Skin of body (tissue), 2 donors: Measurements from ENCODE around the gene CSE1L. TPM values are rescaled to one million over a fixed set of nuclear protein-coding genes. Genes with fewer than 3 reads are reported as not detected.
"Not testable (repeated sequence)": the region's sequence is repeated elsewhere in the genome, so short reads cannot be mapped to it uniquely, and the experiment has no call there.

Source experiments
- DNase-seq: peaks from one replicate; lab custom pipeline; 2025; lab: John Stamatoyannopoulos, UW
- total RNA-seq: library from RNA; depleted of rRNA; stranded (reverse); fragments of >200 nt; gene quantifications from one replicate; pipeline ENCODE4 v1.2.3, GENCODE V29; 2014

The CSE1L gene
- total RNA-seq, 1 donor from 2014 or later = 60.8 TPM

- no peak for DNase-seq
These were observed 8.0 kb downstream of the CSE1L start for GRCh38 chr20:49054056-49054643.

DNA sequence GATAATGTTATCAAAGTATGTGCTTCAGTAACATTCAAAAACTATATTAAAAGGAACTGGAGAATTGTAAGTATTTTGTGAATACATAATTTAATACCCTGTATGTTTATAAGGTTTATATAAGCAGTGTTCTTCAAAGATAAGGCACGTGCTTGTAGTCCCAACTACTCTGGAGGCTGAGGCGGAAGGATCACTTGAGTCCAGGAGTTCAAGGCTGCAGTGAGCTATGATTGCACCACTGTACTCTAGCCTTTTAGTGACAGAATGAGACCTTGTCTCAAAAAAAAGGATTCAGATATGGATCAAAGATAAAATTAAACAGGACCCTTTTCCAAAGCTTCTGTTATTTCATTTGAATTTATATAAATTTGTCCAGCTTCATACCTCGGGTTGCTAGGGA is 17.2 kb downstream of the CSE1L start:
- DNase-seq = no peak

DNA sequence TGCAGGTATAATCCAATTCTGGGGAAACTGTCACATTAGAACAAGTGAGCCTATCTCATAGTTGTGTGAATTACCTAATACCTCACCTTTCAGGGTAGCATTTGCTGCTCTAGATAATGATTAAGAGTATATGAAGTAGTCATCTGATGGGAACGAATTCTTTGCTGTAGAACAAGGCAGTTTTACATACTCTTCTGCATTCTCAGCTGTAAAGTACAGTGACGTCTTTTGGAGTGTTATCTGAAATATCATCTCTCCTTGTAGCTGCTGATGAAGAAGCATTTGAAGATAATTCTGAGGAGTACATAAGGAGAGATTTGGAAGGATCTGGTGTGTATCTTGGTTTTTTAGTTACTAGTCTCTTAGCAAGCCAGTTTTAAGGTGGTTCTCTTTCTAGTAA is 28.4 kb downstream of the CSE1L start:
- DNase-seq = no peak

GRCh38 chr20:49078310-49078709 is 32.2 kb downstream of the CSE1L start:
- DNase-seq = no peak

DNA sequence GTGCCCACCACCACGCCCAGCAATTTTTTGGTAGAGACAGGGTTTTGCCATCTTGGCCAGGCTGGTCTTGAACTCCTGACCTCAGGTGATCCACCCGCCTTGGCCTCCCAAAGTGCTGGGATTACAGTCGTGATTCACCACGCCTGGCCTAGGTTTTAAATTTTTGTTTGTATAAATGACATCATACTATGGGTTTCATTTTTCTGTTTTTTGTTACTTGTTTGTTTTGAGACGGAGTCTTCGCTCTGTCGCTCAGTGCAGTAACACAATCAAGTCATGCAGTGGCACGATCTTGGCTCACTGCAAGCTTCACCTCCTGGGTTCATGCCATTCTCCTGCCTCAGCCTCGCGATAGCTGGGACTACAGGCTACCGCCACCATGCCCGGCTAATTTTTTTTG is 36.2 kb downstream of the CSE1L start:
- DNase-seq = not testable (repeated sequence)

- DNase-seq = no peak
These were observed 45.0 kb downstream of the CSE1L start for GRCh38 chr20:49091104-49091503.

GRCh38 chr20:49091762-49092161 is 45.6 kb downstream of the CSE1L start:
- no peak for DNase-seq

DNA sequence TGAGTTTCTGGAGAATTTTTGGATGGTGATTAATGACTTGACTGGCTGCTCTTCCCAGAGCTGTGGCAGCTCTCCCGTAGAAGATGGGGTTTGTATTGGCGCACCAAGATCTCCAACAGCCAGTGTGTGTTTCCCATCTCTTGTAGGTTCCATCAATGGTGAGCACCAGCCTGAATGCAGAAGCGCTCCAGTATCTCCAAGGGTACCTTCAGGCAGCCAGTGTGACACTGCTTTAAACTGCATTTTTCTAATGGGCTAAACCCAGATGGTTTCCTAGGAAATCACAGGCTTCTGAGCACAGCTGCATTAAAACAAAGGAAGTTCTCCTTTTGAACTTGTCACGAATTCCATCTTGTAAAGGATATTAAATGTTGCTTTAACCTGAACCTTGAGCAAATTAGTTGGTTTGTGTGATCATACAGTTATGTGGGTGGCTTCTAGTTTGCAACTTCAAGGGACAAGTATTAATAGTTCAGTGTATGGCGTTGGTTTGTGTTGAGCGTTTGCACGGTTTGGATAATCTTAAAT is 50.2 kb downstream of the CSE1L start:
- no peak for DNase-seq

GRCh38 chr20:49097159-49097558 is 51.0 kb downstream of the CSE1L start:
- DNase-seq = no peak

GRCh38 chr20:49098136-49098535 is 52.0 kb downstream of the CSE1L start:
- DNase-seq = no peak

GRCh38 chr20:49099011-49099410 is 52.9 kb downstream of the CSE1L start:
- no peak for DNase-seq

DNA sequence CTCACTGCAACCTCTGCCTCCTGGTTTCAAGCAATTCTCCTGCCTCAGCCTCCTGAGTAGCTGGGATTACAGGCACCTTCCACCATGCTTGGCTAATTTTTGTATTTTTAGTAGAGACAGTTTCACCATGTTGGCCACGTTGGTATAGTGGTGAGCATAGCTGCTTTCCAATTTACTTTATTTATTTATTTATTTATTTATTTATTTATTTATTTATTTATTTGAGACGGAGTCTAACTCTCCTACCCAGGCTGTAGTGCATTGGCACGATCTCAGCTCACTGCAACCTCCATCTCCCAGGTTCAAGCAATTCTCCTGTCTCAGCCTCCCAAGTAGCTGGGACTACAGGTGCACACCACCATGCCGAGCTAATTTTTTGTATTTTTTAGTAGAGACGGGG is 54.2 kb downstream of the CSE1L start:
- not testable (repeated sequence) for DNase-seq

DNA sequence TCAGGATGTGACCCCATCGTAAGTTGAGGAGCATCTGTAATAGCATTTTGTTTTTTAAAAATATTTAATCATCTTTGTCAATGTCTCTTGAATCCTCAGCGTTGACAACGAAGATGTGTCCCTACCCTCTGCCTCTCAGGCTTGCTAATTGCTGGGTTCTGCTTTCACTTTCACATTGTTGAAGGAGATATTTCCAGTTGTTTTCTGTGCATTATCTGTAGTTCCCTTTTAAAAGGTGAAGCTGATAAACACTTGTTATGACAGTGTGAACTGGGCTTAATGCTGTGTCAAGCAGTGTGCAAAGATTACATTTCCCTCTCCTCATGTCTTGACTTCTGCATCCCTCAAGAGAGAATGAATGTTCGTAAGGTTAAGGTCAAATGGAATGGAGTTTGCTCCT is 54.9 kb downstream of the CSE1L start:
- no peak for DNase-seq

DNA sequence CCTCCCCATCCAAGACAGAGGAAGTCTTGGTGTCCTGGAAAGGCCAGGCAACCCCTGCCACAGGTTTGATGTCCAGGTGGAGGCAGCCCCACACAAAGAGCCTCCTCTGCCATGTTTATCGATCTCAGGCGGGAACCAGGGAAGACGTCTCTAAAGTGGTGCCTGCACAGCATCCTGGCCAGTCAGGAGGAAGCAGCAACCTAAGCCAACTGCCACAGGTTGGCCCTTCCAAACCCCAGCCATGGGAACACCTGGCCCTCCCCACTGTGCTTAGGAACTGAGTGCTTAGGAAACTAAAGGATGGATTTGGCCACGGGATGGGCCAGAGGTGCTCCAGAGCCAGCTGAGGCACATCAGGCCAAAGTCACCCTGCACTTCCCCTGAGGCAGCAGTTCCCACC is 56.9 kb downstream of the CSE1L start:
- no peak for DNase-seq

DNA sequence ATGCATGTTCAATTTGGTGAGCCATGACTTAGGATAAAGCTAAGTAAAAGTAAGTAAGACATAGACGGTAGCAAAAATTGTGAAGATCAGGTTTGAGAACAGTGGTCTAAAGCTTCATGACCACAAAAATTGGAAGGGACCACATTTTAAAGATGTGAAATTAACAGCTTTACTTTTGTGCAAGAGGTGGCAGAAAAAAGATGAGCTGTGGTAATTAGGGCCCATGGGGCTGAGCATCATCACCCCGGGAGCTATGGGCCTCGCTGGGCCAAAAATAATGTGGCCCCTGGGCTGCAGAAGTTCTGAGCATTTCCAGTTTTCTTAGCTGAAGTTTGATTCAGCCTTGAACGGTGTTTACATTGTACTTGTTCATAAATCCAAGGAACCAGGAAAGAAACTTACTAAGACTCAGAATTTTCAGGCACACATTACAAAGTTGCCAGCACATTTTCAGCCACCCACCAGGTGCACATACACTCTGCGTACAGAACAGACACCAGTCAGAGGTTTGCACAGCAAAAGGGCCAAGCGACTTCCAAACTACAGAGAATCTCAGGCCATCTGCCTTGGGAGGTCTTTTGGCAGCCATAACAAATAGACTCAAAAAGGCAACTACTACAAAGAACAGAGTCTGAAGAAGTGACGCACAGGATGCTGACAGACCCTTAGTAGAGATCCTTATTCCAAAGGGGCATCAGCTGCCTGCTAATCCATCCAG is 57.7 kb downstream of the CSE1L start:
- no peak for DNase-seq

DNA sequence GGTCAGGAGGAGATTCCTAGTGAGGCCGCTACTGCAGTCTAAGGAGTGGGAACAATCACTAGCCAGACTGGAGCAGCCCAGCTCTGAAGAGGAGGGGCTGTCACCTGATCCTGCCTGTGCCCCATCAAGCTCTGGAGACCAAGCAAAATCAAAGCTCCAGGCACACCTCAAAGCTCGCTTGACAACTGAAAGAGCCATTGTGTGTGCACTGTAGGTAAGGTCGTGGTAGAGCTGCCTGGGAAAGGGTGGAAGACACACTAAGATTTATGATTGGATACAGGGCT is 58.2 kb downstream of the CSE1L start:
- DNase-seq = no peak

- not testable (repeated sequence) for DNase-seq
These were observed 59.0 kb downstream of the CSE1L start for GRCh38 chr20:49104979-49105547.

GRCh38 chr20:49106328-49106727 is 60.2 kb downstream of the CSE1L start:
- DNase-seq = no peak

GRCh38 chr20:49110767-49111694 is 64.9 kb downstream of the CSE1L start:
- no peak for DNase-seq

DNA sequence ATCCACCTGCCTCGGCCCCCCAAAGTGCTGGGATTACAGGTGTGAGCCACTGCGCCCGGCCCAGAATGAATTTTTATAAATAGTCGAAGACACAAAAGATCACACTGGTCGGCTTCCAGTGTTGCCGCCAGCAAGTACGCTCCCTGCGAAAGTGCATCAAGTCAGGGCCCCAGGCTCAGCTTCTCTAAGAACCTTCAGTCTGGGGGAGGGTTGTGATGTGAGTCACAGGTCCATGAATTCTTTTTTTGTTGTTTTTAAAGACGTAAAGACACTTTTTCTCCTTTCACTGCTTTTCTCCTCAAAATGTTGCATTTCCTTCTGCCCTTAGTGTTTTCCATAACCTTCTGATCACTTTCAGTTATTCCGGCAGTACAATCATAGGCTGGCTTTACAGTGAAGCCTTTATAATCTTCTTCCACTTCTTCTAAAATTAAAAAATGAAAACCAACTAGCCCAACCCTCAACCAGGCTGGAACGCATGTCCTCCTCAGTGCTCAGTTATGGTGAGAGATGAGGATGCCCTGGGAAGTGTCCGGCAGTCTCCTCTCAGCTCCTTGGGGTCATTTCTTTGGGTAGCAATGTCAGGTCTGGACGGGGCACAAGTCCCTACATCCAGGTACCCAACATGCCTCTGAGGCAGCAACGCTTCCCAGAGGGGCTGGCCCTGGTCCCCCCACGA is 66.6 kb downstream of the CSE1L start:
- no peak for DNase-seq

DNA sequence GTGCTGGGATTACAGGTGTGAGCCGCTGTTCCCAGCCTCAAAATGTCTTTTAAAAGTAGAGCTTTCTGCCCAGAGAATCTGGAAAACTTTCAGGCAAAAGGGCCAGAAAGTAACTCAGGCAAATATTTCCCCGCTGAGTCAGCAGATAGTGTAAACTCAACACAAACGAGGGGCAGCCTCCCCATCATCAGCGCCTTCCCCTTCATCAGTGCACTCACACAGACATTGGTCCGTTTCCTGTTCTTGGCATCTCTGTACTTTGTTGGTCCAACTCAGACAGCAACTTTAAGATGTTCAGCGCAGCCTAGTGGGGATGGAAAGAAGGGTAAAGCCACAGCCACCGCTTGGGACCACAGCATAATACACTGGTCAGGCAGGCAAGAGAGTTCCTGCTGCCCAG is 69.5 kb downstream of the CSE1L start:
- DNase-seq = no peak
